Neural cell (in vitro differentiated cells): ENCODE measurements around the gene ENO2.

Source experiments
- CTCF ChIP-seq: fragments of 450-650 bp; IDR thresholded peaks from 2 replicates; pipeline ENCODE4 v1.5.1; 2014; ENCODE audit warnings: antibody characterized with exemption, mild to moderate bottlenecking, moderate library complexity; ENCODE audit not compliant: poor library complexity, severe bottlenecking
- EP300 ChIP-seq: fragments of 450-650 bp; conservative IDR thresholded peaks from 2 replicates; pipeline ENCODE4 v1.6.1; 2014; ENCODE audit warnings: antibody characterized with exemption, mild to moderate bottlenecking, moderate library complexity; ENCODE audit not compliant: poor library complexity, severe bottlenecking
- EZH2 ChIP-seq: fragments of 200-600, 300-800 bp; shearing (Covaris generic), sonication (generic); IDR thresholded peaks from 2 replicates; pipeline ENCODE4 v1.6.1; 2014; ENCODE audit warnings: antibody characterized with exemption, low read length, borderline replicate concordance, mild to moderate bottlenecking; ENCODE audit not compliant: insufficient read depth, poor library complexity, severe bottlenecking
- POLR2AphosphoS5 ChIP-seq: IDR thresholded peaks from 2 replicates; pipeline ENCODE4 v1.6.1; 2012
- RAD21 ChIP-seq: fragments of 450-650 bp; conservative IDR thresholded peaks from 2 replicates; pipeline ENCODE4 v1.6.1; 2014; ENCODE audit warnings: antibody characterized with exemption, mild to moderate bottlenecking, moderate library complexity
- REST ChIP-seq: IDR thresholded peaks from 2 replicates; pipeline ENCODE4 v1.6.1; 2012; ENCODE audit warnings: borderline replicate concordance
- SMC3 ChIP-seq: fragments of 450-650 bp; conservative IDR thresholded peaks from 2 replicates; pipeline ENCODE4 v1.6.1; 2014; ENCODE audit warnings: antibody characterized with exemption, mild to moderate bottlenecking, moderate library complexity; ENCODE audit not compliant: poor library complexity
- TAF1 ChIP-seq: IDR thresholded peaks from 2 replicates; pipeline ENCODE4 v1.6.1; 2012; ENCODE audit warnings: low read depth

GRCh38 chr12:6964605-6965025, 50.2 kb downstream of the ENO2 start:
- TF ChIP-seq CTCF (no peak), TAF1 (no peak), REST (no peak), POLR2AphosphoS5 (no peak), EZH2 (no peak), EP300 (no peak), RAD21 (no peak), SMC3 (no peak)
